Tibial artery (tissue), 4 donors: ENCODE results near the gene IL17B.

ENCODE experiments used
- DNase-seq, 2 donors: peaks; one replicate each; pipeline ENCODE4 v3.0.0-alpha.2; 2019
- H3K27ac ChIP-seq, 2 donors: fragments of 200-600 bp; sonication (generic) in 1 of 2; 1 replicate in 1 of 2; 2 replicates in 1 of 2; pipeline ENCODE4 v1.5.1; 2018 to 2019; ENCODE audit warnings: mild to moderate bottlenecking in 1 of 2
- H3K27me3 ChIP-seq, 2 donors: fragments of 200-600 bp; sonication (generic) in 1 of 2; one replicate each; pipeline versions ENCODE4 v1.5.1 to v1.6.0; 2016 to 2019
- H3K36me3 ChIP-seq, 3 donors: fragments of 200-600 bp; sonication (generic) in 2 of 3; one replicate each; pipeline ENCODE4 v1.5.1; 2016 to 2019; ENCODE audit warnings: mild to moderate bottlenecking in 2 of 3
- H3K4me1 ChIP-seq, 4 donors: fragments of 200-600 bp; sonication (generic) in 2 of 4; 1 replicate in 3 of 4; 2 replicates in 1 of 4; pipeline ENCODE4 v1.5.1; 2016 to 2019
- H3K4me3 ChIP-seq, 2 donors: fragments of 200-600 bp; sonication (generic) in 1 of 2; 1 replicate in 1 of 2; 2 replicates in 1 of 2; pipeline ENCODE4 v1.5.1; 2018 to 2019; ENCODE audit warnings: mild to moderate bottlenecking in 2 of 2
- H3K9me3 ChIP-seq, 3 donors: fragments of 200-600 bp; sonication (generic) in 1 of 3; one replicate each; pipeline ENCODE4 v1.5.1; 2016 to 2019
- CTCF ChIP-seq, 2 experiments: fragments of 200-600 bp in 1 of 2; fragments of 450-650 bp in 1 of 2; IDR thresholded peaks; one replicate each; pipeline ENCODE4 v1.5.1; 2017 to 2019; ENCODE audit warnings: antibody characterized with exemption in 2 of 2, mild to moderate bottlenecking in 1 of 2, moderate library complexity in 1 of 2
- intact Hi-C: fragments of 100-400 bp; cut with DNase I; formaldehyde crosslinking; loops from one replicate; pipeline ENCODE4 v1.15.0; 2023; ENCODE audit warnings: low total_unique reads

The IL17B gene, protein sequence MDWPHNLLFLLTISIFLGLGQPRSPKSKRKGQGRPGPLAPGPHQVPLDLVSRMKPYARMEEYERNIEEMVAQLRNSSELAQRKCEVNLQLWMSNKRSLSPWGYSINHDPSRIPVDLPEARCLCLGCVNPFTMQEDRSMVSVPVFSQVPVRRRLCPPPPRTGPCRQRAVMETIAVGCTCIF

GRCh38 chr5:149379177-149379761 is at the start of gene IL17B:
IL17B (minus strand) TSS chr5:149379292; CDS start chr5:149379225, 67 bp downstream.
- H3K4me1 ChIP-seq: peaks cover 0 to 69% (median 63%) of the 10 kb centered on the region in 4 donors
- no peak for TF ChIP-seq CTCF (IDR thresholded peaks at IDR 0.05)
- H3K27me3 ChIP-seq: no peaks in the 10 kb centered on the region
- no peaks in the 10 kb centered on the region for H3K9me3 ChIP-seq
- peak within 1 kb of the TSS in 1 of 2 donors; percentile 20 for H3K4me3 ChIP-seq
- peak in 1 of 2 donors; percentile 76 for DNase-seq
- no peaks in the 10 kb centered on the region for H3K36me3 ChIP-seq
- peak within 1 kb of the TSS; percentile 93 for H3K27ac ChIP-seq
- intact Hi-C loops: no loop called here

DNA sequence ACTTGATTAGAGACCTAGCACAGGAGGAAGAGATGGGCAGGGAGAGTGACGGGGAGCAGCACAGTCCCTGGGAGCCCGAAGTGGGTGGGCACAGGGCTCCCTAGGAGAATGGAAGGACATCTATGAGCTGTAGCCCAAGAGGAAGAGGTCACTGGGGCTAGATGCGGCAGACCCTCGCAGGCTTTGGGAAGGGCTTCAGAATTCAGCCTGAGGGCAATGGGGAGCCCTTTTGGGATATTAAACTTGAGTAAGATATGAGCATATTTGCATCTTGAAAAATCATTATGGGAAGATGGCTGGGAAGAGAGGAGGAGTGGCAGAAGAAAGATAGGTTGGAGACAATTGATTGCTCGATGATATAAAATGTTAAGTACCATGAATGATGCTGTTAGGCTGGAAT is 48.9 kb upstream of the IL17B start:
- H3K4me3 ChIP-seq: no peak overlapping the region
- intact Hi-C loops: no loop called here
- no peak for DNase-seq
- peaks cover 0 to 36% (median 24%) of the 10 kb centered on the region in 4 donors for H3K4me1 ChIP-seq
- no peak for TF ChIP-seq CTCF (IDR thresholded peaks at IDR 0.05)
- H3K36me3 ChIP-seq: peaks cover 71 to 78% (median 77%) of the 10 kb centered on the region in 3 donors
- H3K9me3 ChIP-seq: no peaks in the 10 kb centered on the region
- H3K27ac ChIP-seq: peak overlapping the region; percentile 90 to 98
- H3K27me3 ChIP-seq: no peaks in the 10 kb centered on the region

DNA sequence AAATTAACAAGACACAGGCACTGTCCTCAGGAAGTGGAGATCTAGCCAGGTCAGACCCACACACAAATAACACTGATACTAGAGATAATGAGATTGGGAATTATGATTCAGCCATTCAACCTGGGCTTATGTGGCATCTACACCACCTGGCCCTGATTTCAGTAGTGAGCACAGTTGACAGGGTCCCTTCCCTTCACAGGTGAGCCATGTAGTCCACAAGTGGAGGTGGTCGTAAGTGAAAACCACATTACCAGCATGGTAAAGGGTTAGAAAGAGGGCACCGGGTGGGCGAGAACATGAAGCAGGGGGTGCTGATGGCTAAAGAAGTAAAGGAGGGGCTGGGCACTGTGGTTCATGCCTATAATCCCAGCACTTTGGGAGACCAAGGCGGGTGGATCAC is 48.3 kb upstream of the IL17B start:
- Histone ChIP-seq H3K27ac (peak overlapping the region; percentile 90 to 98), H3K4me3 (no peak overlapping the region), H3K36me3 (peaks cover 77 to 84% (median 84%) of the 10 kb centered on the region in 3 donors), H3K27me3 (no peaks in the 10 kb centered on the region), H3K9me3 (no peaks in the 10 kb centered on the region), H3K4me1 (peaks cover 3 to 43% (median 31%) of the 10 kb centered on the region in 4 donors)
- TF ChIP-seq CTCF (IDR thresholded peaks at IDR 0.05): no peak
- no peak for DNase-seq
- intact Hi-C loops: no loop called here

GRCh38 chr5:149426931-149427330 is 47.8 kb upstream of the IL17B start:
- H3K9me3 ChIP-seq: no peaks in the 10 kb centered on the region
- no peak overlapping the region for H3K4me3 ChIP-seq
- intact Hi-C loops: no loop called here
- H3K36me3 ChIP-seq: peaks cover 82 to 89% (median 88%) of the 10 kb centered on the region in 3 donors
- DNase-seq: no peak
- H3K4me1 ChIP-seq: peaks cover 5 to 47% (median 35%) of the 10 kb centered on the region in 4 donors
- H3K27ac ChIP-seq: peak overlapping the region; percentile 90 to 98
- no peak for TF ChIP-seq CTCF (IDR thresholded peaks at IDR 0.05)
- H3K27me3 ChIP-seq: no peaks in the 10 kb centered on the region

GRCh38 chr5:149425729-149426128 is 46.6 kb upstream of the IL17B start:
- no peak for DNase-seq
- peak overlapping the region; percentile 90 to 98 for H3K27ac ChIP-seq
- no peaks in the 10 kb centered on the region for H3K9me3 ChIP-seq
- H3K4me3 ChIP-seq: no peak overlapping the region
- H3K36me3 ChIP-seq: peaks cover 94 to 100% (median 100%) of the 10 kb centered on the region in 3 donors
- no peak for TF ChIP-seq CTCF (IDR thresholded peaks at IDR 0.05)
- H3K4me1 ChIP-seq: peaks cover 5 to 59% (median 46%) of the 10 kb centered on the region in 4 donors
- H3K27me3 ChIP-seq: no peaks in the 10 kb centered on the region
- intact Hi-C loops: no loop called here
